HG03097 (cell line): ENCODE measurements around the gene MAD1L1.

ENCODE experiments used
- ATAC-seq: cut with Tn5 transposase; IDR thresholded peaks from one replicate; pipeline ENCODE4 v1.9.1; 2021; ENCODE audit not compliant: unreplicated experiment, low FRiP score

The MAD1L1 gene

GRCh38 chr7:1807821-1808600, 424.7 kb downstream of the MAD1L1 start:
- ATAC-seq: no peak

GRCh38 chr7:1806354-1806753, 426.4 kb downstream of the MAD1L1 start:
- ATAC-seq: no peak

GRCh38 chr7:1804310-1804709, 428.4 kb downstream of the MAD1L1 start:
- ATAC-seq: no peak

- no peak for ATAC-seq
These were observed 429.8 kb downstream of the MAD1L1 start for GRCh38 chr7:1802899-1803298.

DNA sequence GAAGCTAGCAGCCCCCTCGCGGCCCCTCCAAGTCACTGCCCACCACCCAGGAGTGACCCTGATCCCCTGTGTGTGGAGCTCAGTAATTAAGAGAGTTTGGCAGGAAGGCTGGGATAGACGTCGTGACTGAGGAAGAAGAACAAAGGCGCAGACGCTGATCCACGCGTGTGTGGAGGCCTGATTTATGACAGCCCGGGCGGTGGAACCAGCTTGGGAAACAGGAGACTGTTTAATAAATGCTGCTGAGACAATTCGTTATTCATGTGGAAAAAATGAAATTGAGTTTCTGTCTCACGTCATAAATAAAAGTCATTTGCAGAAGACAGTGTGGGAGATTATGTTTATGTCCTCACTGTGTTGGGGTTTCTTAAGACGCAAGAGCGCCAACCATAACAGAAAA, 431.8 kb downstream of the MAD1L1 start:
- no peak for ATAC-seq

DNA sequence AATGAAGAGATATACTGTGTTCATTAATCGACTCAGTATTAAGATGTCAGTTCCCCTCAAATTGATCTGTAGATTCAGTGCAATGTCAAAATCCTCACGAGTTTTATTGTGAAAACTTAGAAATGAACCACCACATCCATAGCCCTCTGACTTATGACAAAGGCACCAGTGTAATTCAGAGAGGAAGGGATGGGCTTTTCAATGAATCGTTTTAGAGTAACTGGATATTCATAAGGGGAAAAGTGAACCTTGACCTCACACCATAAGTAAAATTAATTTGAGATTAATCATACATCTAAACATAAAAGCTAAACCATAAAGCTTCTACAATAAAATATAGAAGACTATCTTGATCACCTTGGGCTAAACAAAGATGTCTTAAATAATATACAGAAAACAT, 434.6 kb downstream of the MAD1L1 start:
- no peak for ATAC-seq

- ATAC-seq: no peak
These were observed 437.7 kb downstream of the MAD1L1 start for GRCh38 chr7:1794888-1795542.

DNA sequence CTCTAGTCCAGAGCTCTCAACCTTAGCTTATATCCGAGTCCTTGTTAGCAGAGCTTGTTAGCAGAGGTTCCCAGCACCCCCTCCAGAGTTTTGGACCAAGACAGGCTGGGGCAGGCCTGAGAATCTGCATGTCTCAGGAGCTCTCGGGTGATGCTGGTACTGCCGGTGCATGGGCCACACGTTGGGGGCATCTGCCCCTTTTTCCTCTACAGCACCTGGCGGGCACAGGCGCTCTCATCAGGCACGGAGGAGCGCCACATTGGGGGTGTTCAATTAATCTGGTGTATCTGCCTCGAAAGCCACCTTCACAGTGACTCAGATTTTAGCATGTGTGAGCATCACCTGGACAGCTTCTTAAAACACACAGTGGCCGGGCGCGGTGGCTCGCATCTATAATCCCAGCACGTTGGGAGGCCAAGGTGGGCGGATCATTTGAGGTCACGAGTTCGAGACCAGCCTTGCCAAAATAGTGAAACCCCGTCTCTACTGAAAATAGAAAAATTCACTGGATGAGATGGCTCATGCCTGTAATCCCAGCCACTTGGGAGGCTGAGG, 445.0 kb downstream of the MAD1L1 start:
- ATAC-seq: no peak

GRCh38 chr7:1787241-1787640, 445.5 kb downstream of the MAD1L1 start:
- ATAC-seq: no peak

GRCh38 chr7:1785839-1786238, 446.9 kb downstream of the MAD1L1 start:
- no peak for ATAC-seq

GRCh38 chr7:1781369-1781768, 451.4 kb downstream of the MAD1L1 start:
- ATAC-seq: no peak

DNA sequence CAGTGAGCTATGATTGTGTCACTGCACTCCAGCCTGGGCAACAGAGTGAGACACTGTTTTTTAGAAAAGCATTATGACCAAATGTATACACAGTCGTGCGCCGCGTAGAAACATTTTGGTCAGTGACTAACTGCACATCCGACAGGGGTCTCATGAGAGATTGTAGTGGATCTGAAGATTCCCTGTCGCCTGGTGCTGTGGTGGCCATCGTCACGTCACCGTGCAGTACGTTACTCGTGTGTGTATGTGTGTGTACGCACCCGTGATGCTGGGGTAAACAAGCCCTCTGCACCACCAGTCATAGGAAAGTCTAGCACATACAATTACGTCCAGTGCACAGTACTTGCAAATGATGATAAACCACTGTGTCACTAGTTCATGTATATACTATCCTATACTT, 453.3 kb downstream of the MAD1L1 start:
- no peak for ATAC-seq

- ATAC-seq: no peak
These were observed 455.6 kb downstream of the MAD1L1 start for GRCh38 chr7:1777122-1777521.

DNA sequence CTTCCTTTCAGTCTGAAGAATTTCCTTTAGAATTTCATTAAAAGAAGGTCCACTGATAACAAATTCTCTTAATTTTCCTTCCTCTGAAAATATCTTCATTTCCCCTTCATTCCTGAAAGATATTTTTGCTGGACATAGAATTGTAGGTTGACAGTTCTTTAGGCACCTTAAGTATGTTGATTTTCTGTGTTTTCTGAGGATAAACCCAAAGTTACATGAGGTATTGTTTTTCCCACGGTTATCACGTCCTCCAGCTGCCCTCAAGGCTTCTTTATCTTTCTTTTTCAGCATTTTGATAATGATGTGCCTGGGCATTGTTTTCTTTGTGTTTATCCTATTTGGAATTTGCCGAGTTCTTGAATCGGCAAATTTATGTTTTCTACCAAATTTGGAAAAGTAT, 457.4 kb downstream of the MAD1L1 start:
- ATAC-seq: no peak

DNA sequence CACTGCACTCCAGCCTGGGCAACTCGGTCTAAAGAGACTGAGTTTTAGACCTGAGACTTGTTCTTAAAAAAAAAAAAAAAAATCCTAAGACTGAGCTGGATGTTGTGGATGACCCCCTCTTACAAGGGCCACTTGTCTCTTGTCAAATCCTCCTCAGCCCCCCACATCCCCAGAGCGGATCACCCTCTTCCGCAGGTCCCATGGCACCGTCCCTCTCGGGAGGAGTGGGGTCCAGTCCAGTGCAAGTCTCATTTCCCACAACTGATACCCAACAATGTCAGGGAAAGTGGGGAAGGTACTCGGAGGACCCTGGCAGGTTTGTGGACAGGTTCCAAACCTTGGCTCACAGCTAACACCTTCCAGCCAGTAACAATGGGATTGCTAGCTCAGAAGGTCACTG, 462.4 kb downstream of the MAD1L1 start:
- ATAC-seq: no peak

DNA sequence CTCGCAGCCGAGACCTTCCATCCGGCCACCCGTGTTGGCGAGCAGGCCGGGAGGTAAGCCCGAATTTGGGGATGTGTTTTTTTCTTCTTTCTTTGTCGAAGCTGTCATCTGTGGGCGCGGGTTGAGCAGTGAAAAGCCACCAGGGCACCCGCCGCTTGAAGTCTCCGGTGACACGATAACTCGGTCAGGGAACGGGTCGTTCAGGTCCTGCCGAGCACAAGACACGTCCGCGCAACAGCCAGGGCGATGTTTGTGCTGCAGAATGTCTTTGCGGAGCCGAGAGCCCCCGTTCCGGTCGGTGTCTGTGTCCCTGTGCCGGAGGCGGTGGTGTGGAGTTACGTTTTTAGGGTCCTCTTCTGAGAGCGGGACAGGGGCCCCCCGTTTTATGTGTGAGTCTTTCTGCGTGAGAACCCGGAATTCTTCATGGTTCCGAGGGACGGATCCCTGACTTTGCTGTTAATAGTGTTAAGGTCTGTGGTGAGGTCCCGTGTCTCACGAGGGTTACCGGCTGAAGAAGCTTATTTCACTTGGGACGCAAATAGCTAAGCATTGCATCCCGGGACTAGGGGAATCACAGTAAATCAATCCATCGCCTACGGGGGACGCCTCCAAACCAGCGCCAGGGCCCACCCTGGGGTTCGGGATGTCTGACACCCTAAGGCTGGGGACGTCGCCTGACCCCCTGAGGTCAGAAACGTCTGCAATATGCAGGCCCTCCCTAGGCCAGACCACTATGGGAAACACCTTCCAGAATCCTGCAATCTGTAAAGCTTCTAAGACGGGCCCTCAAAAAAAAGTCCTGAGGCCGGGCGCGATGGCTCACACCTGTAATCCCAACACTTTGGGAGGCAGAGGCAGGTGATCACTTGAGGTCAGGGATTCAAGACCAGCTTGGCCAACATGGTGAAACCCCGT, 463.2 kb downstream of the MAD1L1 start:
- no peak for ATAC-seq

DNA sequence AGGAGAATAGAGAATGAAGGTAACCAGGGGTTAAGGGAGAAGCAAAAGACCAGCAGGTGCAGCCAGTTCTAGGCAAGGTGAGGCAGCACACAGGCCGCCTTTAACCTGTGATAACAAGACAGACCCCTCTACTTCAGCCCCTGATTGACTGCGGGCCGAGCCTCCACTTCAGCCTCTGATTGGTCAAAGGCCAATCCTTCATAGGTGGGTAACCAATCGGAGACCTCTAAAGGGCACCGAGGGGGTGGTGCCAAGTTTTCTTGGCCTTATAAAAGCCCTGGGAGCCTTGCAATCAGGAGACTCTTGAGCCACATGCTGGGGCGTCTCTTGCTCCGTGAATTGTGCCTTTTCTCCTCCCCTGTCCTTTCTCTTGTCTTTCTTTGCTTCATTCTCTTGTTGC, 463.9 kb downstream of the MAD1L1 start:
- ATAC-seq: no peak

GRCh38 chr7:1767524-1767923, 465.2 kb downstream of the MAD1L1 start:
- ATAC-seq: no peak
